ENCODE results near the gene PCNT. TPM values are rescaled to one million over a fixed set of nuclear protein-coding genes. Genes with fewer than 3 reads are reported as not detected.

The PCNT gene, protein sequence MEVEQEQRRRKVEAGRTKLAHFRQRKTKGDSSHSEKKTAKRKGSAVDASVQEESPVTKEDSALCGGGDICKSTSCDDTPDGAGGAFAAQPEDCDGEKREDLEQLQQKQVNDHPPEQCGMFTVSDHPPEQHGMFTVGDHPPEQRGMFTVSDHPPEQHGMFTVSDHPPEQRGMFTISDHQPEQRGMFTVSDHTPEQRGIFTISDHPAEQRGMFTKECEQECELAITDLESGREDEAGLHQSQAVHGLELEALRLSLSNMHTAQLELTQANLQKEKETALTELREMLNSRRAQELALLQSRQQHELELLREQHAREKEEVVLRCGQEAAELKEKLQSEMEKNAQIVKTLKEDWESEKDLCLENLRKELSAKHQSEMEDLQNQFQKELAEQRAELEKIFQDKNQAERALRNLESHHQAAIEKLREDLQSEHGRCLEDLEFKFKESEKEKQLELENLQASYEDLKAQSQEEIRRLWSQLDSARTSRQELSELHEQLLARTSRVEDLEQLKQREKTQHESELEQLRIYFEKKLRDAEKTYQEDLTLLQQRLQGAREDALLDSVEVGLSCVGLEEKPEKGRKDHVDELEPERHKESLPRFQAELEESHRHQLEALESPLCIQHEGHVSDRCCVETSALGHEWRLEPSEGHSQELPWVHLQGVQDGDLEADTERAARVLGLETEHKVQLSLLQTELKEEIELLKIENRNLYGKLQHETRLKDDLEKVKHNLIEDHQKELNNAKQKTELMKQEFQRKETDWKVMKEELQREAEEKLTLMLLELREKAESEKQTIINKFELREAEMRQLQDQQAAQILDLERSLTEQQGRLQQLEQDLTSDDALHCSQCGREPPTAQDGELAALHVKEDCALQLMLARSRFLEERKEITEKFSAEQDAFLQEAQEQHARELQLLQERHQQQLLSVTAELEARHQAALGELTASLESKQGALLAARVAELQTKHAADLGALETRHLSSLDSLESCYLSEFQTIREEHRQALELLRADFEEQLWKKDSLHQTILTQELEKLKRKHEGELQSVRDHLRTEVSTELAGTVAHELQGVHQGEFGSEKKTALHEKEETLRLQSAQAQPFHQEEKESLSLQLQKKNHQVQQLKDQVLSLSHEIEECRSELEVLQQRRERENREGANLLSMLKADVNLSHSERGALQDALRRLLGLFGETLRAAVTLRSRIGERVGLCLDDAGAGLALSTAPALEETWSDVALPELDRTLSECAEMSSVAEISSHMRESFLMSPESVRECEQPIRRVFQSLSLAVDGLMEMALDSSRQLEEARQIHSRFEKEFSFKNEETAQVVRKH (N-terminal part only)
- total RNA-seq = 10 to 100 TPM; 15.1 to 32.5 TPM

DNA sequence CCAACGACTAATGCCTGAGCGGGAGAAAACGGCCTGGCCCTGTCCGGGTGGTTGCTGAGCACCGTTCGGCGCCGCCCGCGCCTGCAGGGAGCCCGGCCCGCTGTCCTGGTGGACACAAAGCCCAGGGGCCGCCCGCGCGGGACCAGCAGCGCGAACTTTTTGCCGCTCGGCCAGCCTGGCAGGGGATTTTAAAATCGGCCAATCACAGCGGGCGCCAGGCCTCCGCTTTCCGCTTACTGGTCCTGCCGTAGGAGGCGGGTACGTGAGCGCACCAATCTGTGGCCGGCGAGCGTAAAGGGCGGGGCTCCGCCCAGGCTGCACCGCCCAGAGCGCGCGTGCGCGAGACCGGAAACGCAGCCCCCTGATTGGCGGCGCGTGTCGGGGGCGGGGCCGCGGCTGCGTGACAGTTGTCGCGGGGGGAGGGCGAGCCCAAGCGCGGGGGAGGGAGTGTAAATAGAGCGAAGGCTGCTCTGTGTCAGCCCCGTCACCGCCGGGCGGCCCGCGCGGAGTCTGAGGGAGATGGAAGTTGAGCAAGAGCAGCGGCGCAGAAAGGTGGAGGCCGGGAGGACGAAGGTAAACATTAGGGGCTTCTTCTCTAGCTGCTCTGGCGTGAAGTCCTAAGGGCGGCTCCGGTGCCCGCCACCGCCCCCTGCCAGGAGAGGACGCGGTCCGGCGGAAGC lies at the start of gene PCNT, which contains the start of gene C21orf58:
Gene PCNT (plus strand): TSS at position 447 of the 680 bp plus-strand sequence. CDS start 73 bp downstream, at position 520.
Gene C21orf58 (minus strand): TSS at position 161 of the 680 bp plus-strand sequence. CDS start 1,132 bp downstream, outside the sequence.
- Histone ChIP-seq H3K36me3 (no peaks in the 10 kb centered on the region), H3K9ac (ENCODE audit: low read depth in 2 of 2, low read length in 2 of 2) (peak within 1 kb of the TSS; percentile 77 to 88), H3K4me1 (no peaks in the 10 kb centered on the region), H3K27me3 (no peaks in the 10 kb centered on the region), H3K27ac (peak within 1 kb of the TSS; percentile 98), H3K9me3 (no peaks in the 10 kb centered on the region), H3K4me3 (peak within 1 kb of the TSS; percentile 74)
- peak; percentile 96 for DNase-seq
- intact Hi-C loops (cut with DNase I) = loop anchor here (5.0 to 10.0 kb wide), 2 partner anchors 37 to 99 kb away; partner anchors contain the start of genes LSS, MCM3AP and YBEY
- TF ChIP-seq, protein P1, sequence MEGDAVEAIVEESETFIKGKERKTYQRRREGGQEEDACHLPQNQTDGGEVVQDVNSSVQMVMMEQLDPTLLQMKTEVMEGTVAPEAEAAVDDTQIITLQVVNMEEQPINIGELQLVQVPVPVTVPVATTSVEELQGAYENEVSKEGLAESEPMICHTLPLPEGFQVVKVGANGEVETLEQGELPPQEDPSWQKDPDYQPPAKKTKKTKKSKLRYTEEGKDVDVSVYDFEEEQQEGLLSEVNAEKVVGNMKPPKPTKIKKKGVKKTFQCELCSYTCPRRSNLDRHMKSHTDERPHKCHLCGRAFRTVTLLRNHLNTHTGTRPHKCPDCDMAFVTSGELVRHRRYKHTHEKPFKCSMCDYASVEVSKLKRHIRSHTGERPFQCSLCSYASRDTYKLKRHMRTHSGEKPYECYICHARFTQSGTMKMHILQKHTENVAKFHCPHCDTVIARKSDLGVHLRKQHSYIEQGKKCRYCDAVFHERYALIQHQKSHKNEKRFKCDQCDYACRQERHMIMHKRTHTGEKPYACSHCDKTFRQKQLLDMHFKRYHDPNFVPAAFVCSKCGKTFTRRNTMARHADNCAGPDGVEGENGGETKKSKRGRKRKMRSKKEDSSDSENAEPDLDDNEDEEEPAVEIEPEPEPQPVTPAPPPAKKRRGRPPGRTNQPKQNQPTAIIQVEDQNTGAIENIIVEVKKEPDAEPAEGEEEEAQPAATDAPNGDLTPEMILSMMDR (IDR thresholded peaks at IDR 0.05) = no peak

DNA sequence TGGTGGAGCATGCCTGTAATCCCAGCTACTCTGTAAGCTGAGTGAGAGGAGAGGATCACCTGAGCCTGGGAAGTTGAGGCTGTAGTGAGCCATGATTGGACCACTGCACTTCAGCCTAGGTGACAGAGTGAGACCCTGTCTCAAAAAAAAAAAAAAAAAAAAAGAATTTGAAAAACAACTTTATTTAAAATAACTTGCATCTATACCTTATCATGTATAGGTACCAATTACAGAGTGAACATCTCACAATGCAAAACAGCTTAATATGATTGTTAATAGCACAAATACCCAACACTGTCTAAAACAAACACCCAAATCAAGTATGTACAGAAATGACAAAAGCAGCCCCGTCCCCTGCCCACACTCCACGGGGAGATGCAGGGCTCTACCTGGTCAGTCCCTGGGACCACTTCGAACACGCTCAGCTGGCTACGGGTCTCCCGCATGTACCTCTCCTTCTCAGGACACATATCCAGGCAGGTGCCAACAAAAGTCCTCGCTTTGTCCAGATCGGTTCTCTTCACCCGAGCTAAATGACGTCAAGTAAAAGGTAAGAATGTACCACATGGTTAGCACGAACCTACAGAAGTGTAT lies 49.1 kb upstream of the PCNT start:
- DNase-seq = no peak
- no peaks in the 10 kb centered on the region for H3K9me3 ChIP-seq
- H3K27ac ChIP-seq = no peak overlapping the region
- H3K9ac ChIP-seq (ENCODE audit: low read depth in 2 of 2, low read length in 2 of 2) = no peak overlapping the region
- H3K36me3 ChIP-seq = peaks cover 22% of the 10 kb centered on the region
- intact Hi-C loops (cut with DNase I) = no loop called here
- no peaks in the 10 kb centered on the region for H3K4me1 ChIP-seq
- H3K4me3 ChIP-seq = no peak overlapping the region
- TF ChIP-seq, protein P1 (IDR thresholded peaks at IDR 0.05) = no peak
- no peaks in the 10 kb centered on the region for H3K27me3 ChIP-seq

DNA sequence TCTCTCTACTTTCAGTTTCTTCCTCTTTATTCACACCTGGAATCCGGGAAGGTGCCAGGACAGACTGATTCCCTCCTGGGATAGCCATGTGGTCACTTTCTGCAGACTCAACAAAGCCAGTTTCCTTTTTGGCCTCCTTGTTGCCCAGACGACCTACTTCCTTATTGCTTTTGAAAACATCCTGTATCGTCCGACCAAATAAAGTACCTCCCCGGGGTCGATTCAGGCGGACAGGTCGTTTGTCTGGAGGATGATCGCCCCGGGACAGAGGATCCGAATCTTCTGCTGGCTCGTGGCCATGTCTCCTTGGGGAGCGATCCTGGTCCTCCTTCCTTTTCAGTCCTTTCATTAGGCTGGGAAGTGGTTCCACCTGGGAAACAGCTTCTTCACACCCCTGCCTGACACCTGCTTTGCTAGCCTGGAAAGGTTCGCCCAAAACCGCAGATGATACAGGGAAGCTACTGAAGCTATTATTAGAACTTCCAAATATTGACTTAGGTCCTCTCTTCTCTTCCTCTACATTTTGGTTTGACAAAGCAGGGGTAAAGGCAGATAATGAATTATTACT lies 39.8 kb upstream of the PCNT start:
- no peaks in the 10 kb centered on the region for H3K9me3 ChIP-seq
- DNase-seq = peak; percentile 50
- H3K4me1 ChIP-seq = peaks cover 29% of the 10 kb centered on the region
- H3K27me3 ChIP-seq = no peaks in the 10 kb centered on the region
- TF ChIP-seq, protein P1 (IDR thresholded peaks at IDR 0.05) = no peak
- H3K36me3 ChIP-seq = peaks cover 16% of the 10 kb centered on the region
- peak overlapping the region; percentile 51 for H3K27ac ChIP-seq
- peak overlapping the region; percentile 57 to 75 for H3K9ac ChIP-seq (ENCODE audit: low read depth in 2 of 2, low read length in 2 of 2)
- intact Hi-C loops (cut with DNase I) = no loop called here
- H3K4me3 ChIP-seq = no peak overlapping the region

DNA sequence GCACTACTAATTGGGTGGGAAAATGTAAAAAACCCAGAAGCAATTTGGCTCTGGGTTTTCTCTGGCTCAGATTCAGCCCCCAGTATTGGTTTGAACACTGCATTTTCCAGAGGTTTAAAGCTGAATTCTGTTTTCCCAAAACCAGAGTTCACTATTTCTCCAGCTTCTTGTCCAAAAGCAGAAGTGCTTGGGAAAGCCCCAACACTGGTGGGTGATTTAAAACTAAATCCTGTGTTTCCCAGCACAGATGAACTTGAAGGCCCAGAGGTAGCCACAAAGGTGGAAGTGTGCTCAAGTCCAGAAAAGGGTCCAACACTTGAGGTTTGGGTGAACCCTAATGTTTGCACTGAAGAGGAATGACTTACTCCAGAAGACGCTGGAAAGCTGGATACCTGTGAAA lies 39.2 kb upstream of the PCNT start:
- peak overlapping the region in 1 of 2 donors; percentile 75 for H3K9ac ChIP-seq (ENCODE audit: low read depth in 2 of 2, low read length in 2 of 2)
- no peaks in the 10 kb centered on the region for H3K9me3 ChIP-seq
- TF ChIP-seq, protein P1 (IDR thresholded peaks at IDR 0.05) = no peak
- H3K36me3 ChIP-seq = peaks cover 14% of the 10 kb centered on the region
- intact Hi-C loops (cut with DNase I) = loop anchor here (5.0 kb wide), 1 partner anchor 38 kb away; the partner anchor contains the start of genes C21orf58 and PCNT
- H3K4me1 ChIP-seq = peaks cover 29% of the 10 kb centered on the region
- H3K4me3 ChIP-seq = peak overlapping the region; percentile 73
- no peaks in the 10 kb centered on the region for H3K27me3 ChIP-seq
- H3K27ac ChIP-seq = peak overlapping the region; percentile 51
- no peak for DNase-seq
